MM.1S (cell line): ENCODE results near the gene LMO7.
A peak's percentile ranks its signal among the peaks of the same experiment; 100 is the strongest.

ENCODE experiments used
- DNase-seq: peaks from one replicate; pipeline ENCODE4 v3.0.0-alpha.2; 2015
- H2AFZ ChIP-seq: fragments of 300-600 bp; sonication (generic); 2 replicates; pipeline ENCODE4 v1.6.0; 2016; ENCODE audit warnings: antibody characterized with exemption, low read length
- H3F3A ChIP-seq: fragments of 300-600 bp; sonication (generic); 2 replicates; pipeline ENCODE4 v1.6.1; 2016; ENCODE audit warnings: mild to moderate bottlenecking, antibody characterized with exemption, low read length, moderate library complexity, mixed read lengths; ENCODE audit not compliant: insufficient read depth
- H3K27ac ChIP-seq: fragments of 300-600 bp; sonication (generic); 2 replicates; pipeline ENCODE4 v1.5.1; 2016; ENCODE audit warnings: mild to moderate bottlenecking, low read length
- H3K27me3 ChIP-seq: fragments of 300-600 bp; sonication (generic); replicated peaks from 2 replicates; pipeline ENCODE4 v1.6.0; 2016; ENCODE audit warnings: low read length; ENCODE audit not compliant: insufficient read depth
- H3K36me3 ChIP-seq: fragments of 300-600 bp; sonication (generic); replicated peaks from 2 replicates; pipeline ENCODE4 v1.6.1; 2016; ENCODE audit warnings: mild to moderate bottlenecking, low read length, mixed read lengths; ENCODE audit not compliant: insufficient read depth
- H3K4me1 ChIP-seq: fragments of 300-600 bp; sonication (generic); 2 replicates; pipeline ENCODE4 v1.6.1; 2016; ENCODE audit warnings: low read length, mixed read lengths
- H3K4me2 ChIP-seq: fragments of 300-600 bp; sonication (generic); 2 replicates; pipeline ENCODE4 v1.6.0; 2016; ENCODE audit warnings: low read depth, low read length
- H3K4me3 ChIP-seq: fragments of 300-600 bp; sonication (generic); 2 replicates; pipeline ENCODE4 v1.5.1; 2016; ENCODE audit warnings: low read length, mixed read lengths
- H3K79me2 ChIP-seq: fragments of 300-600 bp; sonication (generic); 2 replicates; pipeline ENCODE4 v1.6.1; 2016; ENCODE audit warnings: mixed run types, low read length, mixed read lengths
- H3K9ac ChIP-seq: fragments of 300-600 bp; sonication (generic); 2 replicates; pipeline ENCODE4 v1.6.1; 2016; ENCODE audit warnings: low read length, mixed read lengths
- H3K9me2 ChIP-seq: fragments of 300-600 bp; sonication (generic); replicated peaks from 2 replicates; pipeline ENCODE4 v1.6.1; 2016; ENCODE audit warnings: mild to moderate bottlenecking, low read length, mixed read lengths; ENCODE audit not compliant: insufficient read depth
- H3K9me3 ChIP-seq: fragments of 300-600 bp; sonication (generic); replicated peaks from 2 replicates; pipeline ENCODE4 v1.6.1; 2016; ENCODE audit warnings: mild to moderate bottlenecking, low read length, mixed read lengths; ENCODE audit not compliant: insufficient read depth
- H4K20me1 ChIP-seq: fragments of 300-600 bp; sonication (generic); 2 replicates; pipeline ENCODE4 v1.6.1; 2016; ENCODE audit warnings: mild to moderate bottlenecking, low read length, moderate library complexity, mixed read lengths; ENCODE audit not compliant: insufficient read depth
- EZH2 ChIP-seq: fragments of 300-600 bp; sonication (generic); optimal IDR thresholded peaks from 2 replicates; pipeline ENCODE3; 2017; ENCODE audit warnings: low read depth, mild to moderate bottlenecking, antibody characterized with exemption, low read length, mixed read lengths
- EZH2phosphoT487 ChIP-seq: fragments of 300-600 bp; sonication (generic); IDR thresholded peaks from 2 replicates; pipeline ENCODE4 v1.6.1; 2018; ENCODE audit warnings: antibody characterized with exemption, low read length
- TF ChIP-seq, protein P1 (sequence below): fragments of 300-600 bp; sonication (generic); IDR thresholded peaks from 2 replicates; pipeline ENCODE4 v1.5.1; 2016; ENCODE audit warnings: antibody characterized with exemption, low read length, mixed read lengths

Gene LMO7

DNA sequence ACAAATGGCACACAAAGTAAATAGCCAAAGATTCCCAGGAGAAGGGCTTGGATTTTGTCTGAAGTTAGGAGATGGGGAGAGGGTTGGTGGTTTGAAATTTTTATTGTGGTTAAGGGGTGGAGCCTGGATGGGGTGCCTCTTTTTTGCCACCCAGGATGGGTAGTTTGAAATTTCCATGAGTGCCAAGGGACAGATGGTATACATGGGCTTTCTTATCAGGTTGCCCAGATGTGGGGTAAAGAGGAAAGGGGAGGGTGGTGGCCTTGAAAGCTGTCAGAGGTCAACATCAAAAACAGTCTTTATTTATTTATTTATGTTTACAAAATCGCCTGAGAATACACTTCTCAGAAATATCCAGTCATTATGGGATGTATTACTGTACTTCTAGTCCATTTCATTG is 46.2 kb downstream of the LMO7 start:
- no peak for DNase-seq
- H2AFZ ChIP-seq, result no peak overlapping the region
- H3K79me2 ChIP-seq, result no peaks in the 10 kb centered on the region
- no peaks in the 10 kb centered on the region for H3K4me1 ChIP-seq
- H3K9me2 ChIP-seq, result no peaks in the 10 kb centered on the region
- no peak overlapping the region for H3K4me2 ChIP-seq
- H3K9ac ChIP-seq, result no peak overlapping the region
- H3K27ac ChIP-seq, result no peak overlapping the region
- H3K4me3 ChIP-seq, result no peak overlapping the region
- TF ChIP-seq, protein P1, sequence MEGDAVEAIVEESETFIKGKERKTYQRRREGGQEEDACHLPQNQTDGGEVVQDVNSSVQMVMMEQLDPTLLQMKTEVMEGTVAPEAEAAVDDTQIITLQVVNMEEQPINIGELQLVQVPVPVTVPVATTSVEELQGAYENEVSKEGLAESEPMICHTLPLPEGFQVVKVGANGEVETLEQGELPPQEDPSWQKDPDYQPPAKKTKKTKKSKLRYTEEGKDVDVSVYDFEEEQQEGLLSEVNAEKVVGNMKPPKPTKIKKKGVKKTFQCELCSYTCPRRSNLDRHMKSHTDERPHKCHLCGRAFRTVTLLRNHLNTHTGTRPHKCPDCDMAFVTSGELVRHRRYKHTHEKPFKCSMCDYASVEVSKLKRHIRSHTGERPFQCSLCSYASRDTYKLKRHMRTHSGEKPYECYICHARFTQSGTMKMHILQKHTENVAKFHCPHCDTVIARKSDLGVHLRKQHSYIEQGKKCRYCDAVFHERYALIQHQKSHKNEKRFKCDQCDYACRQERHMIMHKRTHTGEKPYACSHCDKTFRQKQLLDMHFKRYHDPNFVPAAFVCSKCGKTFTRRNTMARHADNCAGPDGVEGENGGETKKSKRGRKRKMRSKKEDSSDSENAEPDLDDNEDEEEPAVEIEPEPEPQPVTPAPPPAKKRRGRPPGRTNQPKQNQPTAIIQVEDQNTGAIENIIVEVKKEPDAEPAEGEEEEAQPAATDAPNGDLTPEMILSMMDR, result no peak
- TF ChIP-seq EZH2 (no peak), EZH2phosphoT487 (no peak)
- H3K36me3 ChIP-seq, result no peaks in the 10 kb centered on the region
- no peaks in the 10 kb centered on the region for H3K9me3 ChIP-seq
- H3F3A ChIP-seq, result no peaks in the 10 kb centered on the region
- H3K27me3 ChIP-seq, result no peaks in the 10 kb centered on the region
- H4K20me1 ChIP-seq, result no peaks in the 10 kb centered on the region

DNA sequence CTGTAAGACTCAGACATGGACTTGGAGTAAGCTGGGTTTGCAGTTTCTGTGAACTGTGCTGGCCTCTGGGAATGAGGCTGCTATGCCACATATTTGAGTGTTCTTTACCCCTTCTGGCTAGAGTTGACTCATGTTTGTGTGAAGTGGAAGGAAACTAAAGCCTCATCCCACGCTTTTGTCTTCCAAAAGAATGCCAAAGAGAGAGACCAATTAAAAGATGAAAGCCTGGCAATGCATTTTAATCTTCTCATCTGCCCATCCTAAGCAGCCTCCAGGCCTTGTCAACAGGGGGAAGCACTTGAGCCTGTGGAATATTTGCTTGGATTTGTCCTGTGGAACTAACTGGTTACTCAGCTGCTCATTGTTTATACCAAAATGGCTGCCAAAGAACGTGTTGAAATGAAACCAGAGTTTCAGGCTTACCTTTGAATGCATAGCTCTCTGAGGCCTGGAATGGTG is 49.1 kb downstream of the LMO7 start:
- Histone ChIP-seq H3K27me3 (no peaks in the 10 kb centered on the region), H3K27ac (no peak overlapping the region), H3K4me3 (no peak overlapping the region), H3K4me1 (no peaks in the 10 kb centered on the region), H2AFZ (no peak overlapping the region), H3K79me2 (no peaks in the 10 kb centered on the region), H3K9me3 (no peaks in the 10 kb centered on the region), H3K9ac (no peak overlapping the region), H4K20me1 (no peaks in the 10 kb centered on the region), H3K36me3 (no peaks in the 10 kb centered on the region), H3K4me2 (no peak overlapping the region), H3F3A (no peaks in the 10 kb centered on the region), H3K9me2 (no peaks in the 10 kb centered on the region)
- TF ChIP-seq, protein P1, result no peak
- no peak for TF ChIP-seq EZH2
- TF ChIP-seq EZH2phosphoT487, result no peak
- no peak for DNase-seq

DNA sequence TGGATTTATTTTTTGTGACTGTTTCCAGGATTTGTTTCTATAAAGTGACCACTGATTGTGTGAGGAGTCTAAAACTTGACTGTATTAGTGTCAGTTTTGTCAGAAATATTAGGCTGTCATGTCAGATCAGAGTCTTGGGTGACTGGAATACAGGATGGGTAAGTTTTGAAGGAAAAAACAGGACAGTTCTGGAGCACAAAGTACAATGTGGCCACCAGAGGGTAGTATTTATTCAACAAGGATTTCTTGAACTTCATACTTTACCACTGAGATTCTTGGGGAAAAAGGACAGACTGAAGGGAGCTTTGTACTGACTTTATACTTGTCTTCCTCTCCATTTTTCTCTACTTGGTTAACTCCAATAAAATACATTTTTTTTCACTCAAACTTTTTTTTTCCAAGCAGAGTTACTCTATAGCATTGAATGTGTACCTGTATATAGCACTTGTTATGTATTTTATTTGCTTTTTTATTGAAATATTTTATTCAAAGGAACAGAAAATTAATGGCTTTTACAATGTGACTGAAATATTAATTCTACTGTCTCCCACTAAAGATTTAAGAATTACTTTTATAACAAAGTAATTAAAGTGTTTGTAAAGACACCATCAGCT is 51.1 kb downstream of the LMO7 start:
- H3K9ac ChIP-seq, result no peak overlapping the region
- DNase-seq, result peak; percentile 22
- H3K4me2 ChIP-seq, result no peak overlapping the region
- no peaks in the 10 kb centered on the region for H3K36me3 ChIP-seq
- H3K4me1 ChIP-seq, result no peaks in the 10 kb centered on the region
- no peak overlapping the region for H2AFZ ChIP-seq
- no peaks in the 10 kb centered on the region for H3K9me2 ChIP-seq
- TF ChIP-seq, protein P1, result peak; percentile 40
- TF ChIP-seq EZH2 (no peak), EZH2phosphoT487 (no peak)
- no peaks in the 10 kb centered on the region for H3F3A ChIP-seq
- no peaks in the 10 kb centered on the region for H3K27me3 ChIP-seq
- H3K4me3 ChIP-seq, result no peak overlapping the region
- no peaks in the 10 kb centered on the region for H4K20me1 ChIP-seq
- no peak overlapping the region for H3K27ac ChIP-seq
- H3K9me3 ChIP-seq, result no peaks in the 10 kb centered on the region
- H3K79me2 ChIP-seq, result no peaks in the 10 kb centered on the region
